HG03354 (cell line): ENCODE data around the gene SAPCD2.
"Not testable (repeated sequence)": the region's sequence is repeated elsewhere in the genome, so short reads cannot be mapped to it uniquely, and the experiment has no call there.

Experiments used
- ATAC-seq: cut with Tn5 transposase; IDR thresholded peaks from one replicate; pipeline ENCODE4 v1.9.1; 2021; ENCODE audit warnings: mild to moderate bottlenecking; ENCODE audit not compliant: unreplicated experiment, poor library complexity, severe bottlenecking

Gene SAPCD2

GRCh38 chr9:137035507-137035834 lies 34.9 kb downstream of the SAPCD2 start:
- peak; percentile 15 for ATAC-seq

GRCh38 chr9:137034709-137035506 lies 35.4 kb downstream of the SAPCD2 start:
- peak; percentile 60 for ATAC-seq

DNA sequence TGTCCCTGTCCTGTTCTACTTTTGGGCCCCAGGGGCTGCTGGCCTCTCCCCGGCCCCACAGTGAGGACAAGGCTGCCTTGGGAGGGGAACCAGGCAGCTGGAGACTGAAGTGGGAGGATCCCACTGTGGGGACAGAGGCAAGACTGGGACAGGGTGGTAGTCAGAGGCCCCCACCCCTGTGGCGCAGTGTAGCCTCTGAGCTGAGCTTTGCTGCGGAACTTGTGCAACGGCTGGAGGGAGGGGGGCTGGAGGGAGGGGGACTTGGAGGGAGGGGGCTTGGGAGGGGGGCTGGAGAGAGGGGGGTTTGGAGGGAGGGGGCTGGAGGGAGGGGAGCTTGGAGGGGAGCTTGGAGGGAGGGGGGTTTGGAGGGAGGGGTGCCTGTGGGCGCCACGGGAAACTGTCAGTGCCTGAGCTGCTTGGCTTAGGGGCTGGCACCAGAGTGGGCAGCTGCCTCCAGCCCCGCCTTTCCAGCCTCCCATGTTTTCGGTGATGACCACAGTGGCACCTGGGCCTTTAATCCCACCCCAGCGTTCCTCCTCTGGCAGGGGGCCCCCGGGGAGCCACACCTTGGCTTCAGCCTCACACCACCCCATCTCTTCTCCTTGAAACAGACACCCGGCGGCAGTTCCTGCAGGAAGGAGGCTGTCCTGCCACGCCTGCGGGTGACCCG lies 36.2 kb downstream of the SAPCD2 start:
- ATAC-seq: no peak

- ATAC-seq: not testable (repeated sequence)
These were observed 36.9 kb downstream of the SAPCD2 start for GRCh38 chr9:137033481-137033880.

DNA sequence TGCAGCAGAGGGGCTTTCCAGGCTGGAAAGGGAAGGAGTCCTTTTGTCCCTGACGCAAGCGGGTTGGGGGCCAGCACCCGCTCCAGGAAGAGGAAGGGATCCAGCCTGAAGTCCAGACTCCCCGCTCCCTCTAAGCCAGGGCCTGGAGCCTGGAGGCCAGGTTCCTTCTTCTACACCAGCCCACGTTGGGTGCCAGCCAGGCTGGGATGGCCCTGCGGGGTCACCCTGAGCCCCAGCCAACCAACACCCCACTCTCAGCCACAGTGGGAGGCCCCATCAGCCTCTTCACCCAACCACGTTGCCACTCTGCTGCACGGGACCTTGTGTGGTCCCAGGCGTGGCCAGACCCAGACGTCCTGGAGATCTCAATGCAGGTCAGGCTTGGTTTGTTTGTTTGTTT lies 37.5 kb downstream of the SAPCD2 start:
- ATAC-seq: no peak

GRCh38 chr9:137031904-137032640 lies 38.3 kb downstream of the SAPCD2 start, which contains the start of gene FUT7:
TSS of gene FUT7 (minus strand) at chr9:137032088. CDS start at chr9:137031991, 97 bp downstream.
- no peak for ATAC-seq

- no peak for ATAC-seq
These were observed 39.5 kb downstream of the SAPCD2 start for GRCh38 chr9:137030538-137031527.

- no peak for ATAC-seq
These were observed 40.4 kb downstream of the SAPCD2 start for GRCh38 chr9:137030006-137030405.

DNA sequence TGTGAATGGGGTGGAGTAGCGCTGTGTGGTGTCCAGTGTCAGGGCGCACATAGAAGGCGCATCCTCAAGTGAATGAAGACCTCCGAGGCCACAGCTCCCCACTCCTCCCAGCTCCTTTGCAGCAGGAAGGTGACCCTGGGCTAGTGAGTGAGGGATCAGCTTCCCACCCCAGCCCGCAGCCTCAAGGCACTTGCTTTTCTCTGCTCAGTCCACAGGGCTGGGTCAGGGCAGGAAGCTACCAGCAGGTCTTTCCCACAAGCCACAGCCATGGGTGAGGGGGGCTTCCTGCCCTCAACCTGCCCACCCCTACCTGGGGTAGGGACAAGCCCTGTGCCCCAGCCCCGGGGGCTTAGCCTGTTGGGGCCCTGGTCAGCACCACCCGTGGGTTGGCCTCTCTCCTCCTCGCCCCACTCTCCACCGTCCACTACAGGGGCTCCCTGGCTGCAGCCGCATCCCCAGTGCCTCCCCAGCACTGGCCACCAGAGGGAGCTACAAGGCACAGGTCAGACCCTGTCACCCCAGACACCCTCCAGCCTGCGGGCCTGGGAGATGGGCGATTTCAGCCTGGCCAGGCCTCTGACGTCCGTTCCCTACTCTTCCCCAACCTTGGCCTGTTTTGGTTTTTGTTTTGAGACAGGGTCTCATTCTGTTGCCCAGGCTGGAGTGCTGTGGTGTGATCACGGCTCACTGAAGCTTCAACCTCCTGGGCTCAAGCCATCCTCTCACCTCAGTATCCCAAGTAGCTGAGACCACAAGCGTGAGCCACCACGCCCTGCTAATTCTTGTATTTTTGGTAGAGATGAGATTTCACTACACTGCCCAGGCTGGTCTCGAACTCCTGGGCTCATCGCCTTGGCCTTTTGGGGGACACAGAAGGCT lies 41.1 kb downstream of the SAPCD2 start:
- ATAC-seq: peak; percentile 45

- peak; percentile 50 for ATAC-seq
These were observed 41.9 kb downstream of the SAPCD2 start for GRCh38 chr9:137028263-137029057.

DNA sequence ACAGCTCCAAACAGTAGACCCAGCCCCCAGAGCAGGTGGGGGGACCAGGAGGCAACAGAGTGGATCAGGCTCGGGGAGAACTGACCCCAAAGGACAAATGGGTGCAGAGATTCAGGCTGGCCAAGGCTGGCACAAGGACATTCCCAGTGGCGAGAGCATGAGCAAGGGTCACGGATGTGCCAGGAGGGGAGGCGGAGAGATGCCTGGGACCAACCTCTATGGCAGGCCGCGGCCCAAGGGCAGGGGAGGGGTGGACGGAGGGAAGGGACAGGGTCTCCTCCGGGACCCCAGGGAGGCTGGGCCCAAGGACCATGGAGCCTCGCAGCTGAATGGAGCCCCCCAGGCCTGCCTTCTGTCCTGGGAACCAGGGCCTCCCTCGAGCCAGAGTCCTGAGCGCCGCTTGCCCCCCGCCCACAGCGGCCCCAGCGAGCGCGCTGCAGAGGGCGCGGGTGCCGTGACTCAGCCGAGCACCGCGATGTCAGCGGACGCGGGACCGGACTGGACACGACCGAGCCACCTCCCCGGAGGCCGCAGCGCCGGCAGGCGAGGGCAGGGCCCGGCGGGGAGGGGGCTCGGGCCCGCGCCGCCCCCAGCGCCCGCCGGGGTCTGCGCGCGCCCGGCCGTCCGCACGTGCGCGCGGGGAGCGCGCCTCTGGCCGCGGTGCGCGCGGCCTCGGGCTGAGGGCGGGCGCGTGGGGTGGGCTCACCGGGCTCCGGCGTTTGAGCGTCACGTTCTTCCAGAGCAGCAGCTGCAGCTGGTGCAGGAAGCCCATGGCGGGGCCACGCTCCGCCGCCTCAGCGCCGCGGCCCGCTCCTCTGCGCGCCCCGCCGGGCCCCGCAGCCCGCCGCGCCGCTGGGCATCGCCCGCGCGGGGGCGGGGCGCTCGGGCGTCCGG lies 42.7 kb downstream of the SAPCD2 start, which contains the start of gene ABCA2:
Gene ABCA2 (minus strand): TSS at position 869 of the 894 bp plus-strand sequence. CDS start 97 bp downstream, at position 772.
- ATAC-seq: no peak

- no peak for ATAC-seq
These were observed 43.5 kb downstream of the SAPCD2 start for GRCh38 chr9:137026828-137027227.

DNA sequence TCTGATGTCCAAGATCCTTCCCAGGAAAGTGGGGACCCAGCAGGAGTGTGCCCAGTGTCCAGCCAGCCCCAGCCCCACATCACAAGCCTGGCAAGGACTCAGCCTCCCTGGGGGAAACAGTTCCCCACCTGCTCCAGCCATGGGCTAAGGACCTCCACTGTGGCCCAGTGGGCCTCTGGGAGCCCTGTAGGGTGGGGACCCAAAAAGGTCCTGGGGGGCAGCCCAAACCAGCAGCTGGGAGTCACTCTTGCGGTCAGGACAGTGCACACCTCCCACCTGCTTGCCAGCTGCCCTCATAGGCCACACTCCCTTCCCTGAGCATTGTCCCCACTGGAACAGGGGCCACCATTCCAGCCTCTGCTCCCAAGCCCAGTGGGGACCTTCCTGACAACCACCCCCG lies 44.0 kb downstream of the SAPCD2 start:
- ATAC-seq: no peak

DNA sequence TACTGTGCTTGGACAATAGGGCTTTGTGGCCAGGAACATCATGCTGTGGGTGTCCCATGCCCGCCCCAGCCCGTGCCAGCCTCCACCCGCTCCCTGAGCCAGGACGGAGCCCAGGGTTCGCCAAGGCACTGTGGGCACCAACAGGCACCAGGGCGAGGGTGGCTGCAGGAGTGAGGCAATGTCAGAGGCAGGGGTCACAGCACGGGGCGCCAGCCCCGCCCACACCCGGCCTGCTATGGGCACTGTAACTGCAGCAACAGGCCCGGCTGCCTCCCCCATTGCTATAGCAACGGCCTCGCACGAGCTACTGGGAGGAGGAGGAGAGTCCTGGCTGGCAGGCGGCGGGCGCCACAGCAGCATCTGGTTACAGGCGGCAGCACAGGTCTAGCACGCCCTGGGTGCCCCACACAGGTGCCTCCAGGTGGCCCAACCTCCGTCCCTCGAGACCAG lies 44.8 kb downstream of the SAPCD2 start:
- no peak for ATAC-seq

- ATAC-seq: no peak
These were observed 46.8 kb downstream of the SAPCD2 start for GRCh38 chr9:137023583-137023991.

DNA sequence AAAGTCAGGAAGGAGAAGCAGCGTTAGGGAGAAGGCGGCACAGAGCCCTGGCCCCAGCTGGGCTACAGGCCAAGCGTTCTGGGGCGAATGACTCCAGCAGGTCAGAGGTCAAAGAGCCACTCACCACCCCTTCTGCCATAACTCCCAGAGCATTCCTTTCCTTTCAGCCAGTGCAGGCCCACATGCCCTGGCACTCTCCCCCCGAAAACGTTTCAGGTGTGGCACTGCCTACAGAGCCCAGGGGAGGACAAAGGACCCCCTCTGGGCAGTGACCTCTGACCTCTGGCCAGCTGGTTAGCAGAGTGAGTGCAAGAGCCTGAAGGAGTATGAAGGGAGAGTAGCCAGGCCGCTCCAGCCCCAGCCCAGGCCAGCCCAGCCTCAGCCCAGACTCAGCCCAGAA lies 47.2 kb downstream of the SAPCD2 start:
- ATAC-seq: no peak

DNA sequence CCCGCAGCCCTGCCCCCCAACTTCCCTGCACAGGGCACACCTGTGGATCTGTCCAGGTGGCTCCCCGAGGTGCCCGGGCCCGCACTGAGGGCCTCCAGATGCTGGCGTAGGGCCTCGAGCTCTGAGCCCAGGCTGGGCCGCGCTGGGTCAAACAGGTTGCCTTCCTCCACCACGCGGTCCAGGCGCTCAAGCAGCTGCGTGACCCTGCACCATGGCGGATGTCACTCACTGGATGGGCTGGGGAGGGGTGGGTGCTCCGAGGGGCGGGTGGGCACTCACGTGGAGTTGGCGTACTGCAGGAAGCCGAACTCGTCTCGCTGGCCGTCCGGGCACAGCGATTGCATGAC lies 47.7 kb downstream of the SAPCD2 start:
- ATAC-seq: no peak
